Panc1 (cell line): Measurements from ENCODE around the gene EMD. TPM values are rescaled to one million over a fixed set of nuclear protein-coding genes. Genes with fewer than 3 reads are reported as not detected.

Experiments
- ATAC-seq: fragments of 200-7000 bp; cut with Tn5 transposase; 2 replicates; pipeline ENCODE4 v1.9.1; 2020; ENCODE audit warnings: mild to moderate bottlenecking, moderate library complexity
- Bru-seq: library from RNA; stranded (reverse); fragments of 400-500 nt; gene quantifications from one replicate; lab custom pipeline; 2021; lab: Mats Ljungman, UMichigan
- BruChase-seq, 2 experiments: library from RNA; stranded (reverse); fragments of 400-500 nt; gene quantifications; one replicate each; lab custom pipeline; 2021; lab: Mats Ljungman, UMichigan
- BruUV-seq: library from RNA; stranded (reverse); fragments of 400-500 nt; replicated peaks from 2 replicates; lab custom pipeline; 2021; lab: Mats Ljungman, UMichigan
- CTCF ChIA-PET: fragments of 300-600 bp; sonication (Branson Sonifier 250); formaldehyde crosslinking; loops from one replicate; lab custom pipeline; 2022; ENCODE audit warnings: antibody characterized with exemption; lab: Charles Lee
- POLR2A ChIA-PET: fragments of 300-600 bp; sonication (Branson Sonifier 250); formaldehyde crosslinking; loops from one replicate; lab custom pipeline; 2022; ENCODE audit warnings: antibody characterized with exemption; lab: Charles Lee
- DNase-seq: peaks from one replicate; pipeline ENCODE4 v3.0.0-alpha.2; 2010; ENCODE audit warnings: low read depth, low spot score
- H3K27ac ChIP-seq: 2 replicates; pipeline ENCODE4 v1.5.1; 2011; ENCODE audit warnings: mild to moderate bottlenecking, low read length, inconsistent platforms
- H3K27me3 ChIP-seq: fragments of 200-500 bp; sonication (Bioruptor generic); 2 replicates; pipeline ENCODE4 v1.6.0; 2014; ENCODE audit warnings: low read length, inconsistent platforms; ENCODE audit not compliant: control insufficient read depth, insufficient read depth
- H3K36me3 ChIP-seq: fragments of 200-500 bp; sonication (Bioruptor generic); 2 replicates; pipeline ENCODE4 v1.5.1; 2014; ENCODE audit warnings: inconsistent platforms, mild to moderate bottlenecking, low read length, moderate library complexity; ENCODE audit not compliant: control insufficient read depth, insufficient read depth
- H3K4me1 ChIP-seq: 2 replicates; pipeline ENCODE4 v1.5.1; 2011; ENCODE audit warnings: inconsistent platforms, mild to moderate bottlenecking, low read length, moderate library complexity; ENCODE audit not compliant: control insufficient read depth, insufficient read depth
- H3K4me3 ChIP-seq, 2 experiments: 2 replicates each; pipeline ENCODE4 v1.5.1; 2011 to 2012; ENCODE audit warnings: low read depth in 2 of 2, low read length in 2 of 2, mild to moderate bottlenecking in 2 of 2, inconsistent platforms in 1 of 2, moderate library complexity in 1 of 2
- H3K9me3 ChIP-seq: fragments of 200-500 bp; sonication (Bioruptor generic); 2 replicates; pipeline ENCODE4 v1.5.1; 2014; ENCODE audit warnings: low read depth, mild to moderate bottlenecking, inconsistent platforms, low read length, moderate library complexity; ENCODE audit not compliant: control insufficient read depth, insufficient read depth
- POLR2AphosphoS5 ChIP-seq: IDR thresholded peaks from 2 replicates; pipeline ENCODE4 v1.6.1; 2012; ENCODE audit warnings: mild to moderate bottlenecking, low read depth, low read length, moderate library complexity
- SIN3A ChIP-seq: IDR thresholded peaks from 2 replicates; pipeline ENCODE4 v1.6.1; 2012; ENCODE audit warnings: low read depth, mild to moderate bottlenecking, low read length, moderate library complexity, borderline replicate concordance; ENCODE audit not compliant: insufficient read depth
- TCF7L2 ChIP-seq: IDR thresholded peaks from 2 replicates; pipeline ENCODE4 v1.6.1; 2011; ENCODE audit warnings: mild to moderate bottlenecking, low read depth, low read length, inconsistent platforms
- in situ Hi-C: cut with HindIII; loops from 2 replicates; pipeline ENCODE4 v1.10.0; 2016; ENCODE audit warnings: low sequenced_read_pairs, low pct_unique_long_range_greater_than_20kb
- intact Hi-C: fragments of 100-400 bp; cut with micrococcal nuclease; formaldehyde crosslinking; loops from one replicate; pipeline ENCODE4 v1.10.0; 2022; ENCODE audit not compliant: unreplicated experiment
- long read RNA-seq: library from polyadenylated mRNA; unstranded; transcript quantifications from one replicate; pipeline ENCODE4 v2.0.0, GENCODE V29; 2021; ENCODE audit not compliant: unreplicated experiment
- polyA plus RNA-seq: library from polyadenylated mRNA; unstranded; fragments of >200 nt; gene quantifications from one replicate; pipeline ENCODE4 v1.2.1, GENCODE V29; 2012; ENCODE audit warnings: missing spikeins; ENCODE audit not compliant: insufficient read length
- total RNA-seq: library from RNA; stranded (reverse); gene quantifications from one replicate; pipeline ENCODE4 v1.2.1, GENCODE V29; 2021; ENCODE audit not compliant: unreplicated experiment
- TF ChIP-seq, protein P1 (sequence below): fragments of 450-650 bp; IDR thresholded peaks from 2 replicates; pipeline ENCODE4 v1.5.1; 2017; ENCODE audit warnings: mild to moderate bottlenecking
- TF ChIP-seq, protein P2 (sequence below), 2 experiments: IDR thresholded peaks; 2 replicates each; pipeline ENCODE4 v1.6.1; 2011 to 2012; ENCODE audit warnings: low read depth in 2 of 2, control low read depth in 1 of 2, low read length in 1 of 2, mild to moderate bottlenecking in 1 of 2, moderate library complexity in 1 of 2; ENCODE audit not compliant: insufficient read depth in 1 of 2

Gene EMD
- total RNA-seq = 178 TPM
- polyA plus RNA-seq = 209 TPM
- percentile 84 among the genes with signal in this experiment for Bru-seq, nascent RNA
- BruChase-seq, experiment 1, labeled RNA remaining after a 2-hour chase = percentile 94 among the genes with signal in this experiment
- percentile 98 among the genes with signal in this experiment for BruChase-seq, experiment 2, labeled RNA remaining after a 6-hour chase
- long read RNA-seq, transcript EMD-202 (6 exons, 1,379 nt) = major isoform, 52 of 82 reads
- long read RNA-seq, partial matches to known transcripts = 2 of 82 reads
- long read RNA-seq, other reads (novel, unspliced or antisense) = 24 of 82 reads

- BruUV-seq = no TSS peak
- in situ Hi-C loops = no loop called here
- peaks cover 40% of the 10 kb centered on the region for H3K4me1 ChIP-seq
- peak within 1 kb of the TSS; percentile 94 for H3K27ac ChIP-seq
- H3K4me3 ChIP-seq = peak within 1 kb of the TSS; percentile 91 to 94
- DNase-seq (peak; percentile 95), ATAC-seq (peak; percentile 87)
- intact Hi-C loops = no loop called here
- TF ChIP-seq, protein P1, sequence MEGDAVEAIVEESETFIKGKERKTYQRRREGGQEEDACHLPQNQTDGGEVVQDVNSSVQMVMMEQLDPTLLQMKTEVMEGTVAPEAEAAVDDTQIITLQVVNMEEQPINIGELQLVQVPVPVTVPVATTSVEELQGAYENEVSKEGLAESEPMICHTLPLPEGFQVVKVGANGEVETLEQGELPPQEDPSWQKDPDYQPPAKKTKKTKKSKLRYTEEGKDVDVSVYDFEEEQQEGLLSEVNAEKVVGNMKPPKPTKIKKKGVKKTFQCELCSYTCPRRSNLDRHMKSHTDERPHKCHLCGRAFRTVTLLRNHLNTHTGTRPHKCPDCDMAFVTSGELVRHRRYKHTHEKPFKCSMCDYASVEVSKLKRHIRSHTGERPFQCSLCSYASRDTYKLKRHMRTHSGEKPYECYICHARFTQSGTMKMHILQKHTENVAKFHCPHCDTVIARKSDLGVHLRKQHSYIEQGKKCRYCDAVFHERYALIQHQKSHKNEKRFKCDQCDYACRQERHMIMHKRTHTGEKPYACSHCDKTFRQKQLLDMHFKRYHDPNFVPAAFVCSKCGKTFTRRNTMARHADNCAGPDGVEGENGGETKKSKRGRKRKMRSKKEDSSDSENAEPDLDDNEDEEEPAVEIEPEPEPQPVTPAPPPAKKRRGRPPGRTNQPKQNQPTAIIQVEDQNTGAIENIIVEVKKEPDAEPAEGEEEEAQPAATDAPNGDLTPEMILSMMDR = no peak
- TF ChIP-seq SIN3A = peak; percentile 93; the same call in 1 of the 2 replicates
- CTCF ChIA-PET = no interaction called here
- H3K36me3 ChIP-seq = peaks cover 4% of the 10 kb centered on the region
- POLR2A ChIA-PET = interaction anchor here (1.0 kb wide), 1 partner anchor 8 kb away, joined by 4 read pairs; no protein-coding TSS in a partner anchor
- no peaks in the 10 kb centered on the region for H3K9me3 ChIP-seq
- H3K27me3 ChIP-seq = no peaks in the 10 kb centered on the region
These were observed at the start of gene EMD for GRCh38 chrX:154378799-154379568. Gene EMD (plus strand): TSS chrX:154379295. CDS start chrX:154379485, 190 bp downstream.

GRCh38 chrX:154332561-154332960, 46.5 kb upstream of the EMD start:
- H3K4me1 ChIP-seq = no peaks in the 10 kb centered on the region
- H3K27me3 ChIP-seq = no peaks in the 10 kb centered on the region
- POLR2A ChIA-PET = no interaction called here
- intact Hi-C loops = no loop called here
- CTCF ChIA-PET = no interaction called here
- in situ Hi-C loops = no loop called here
- no peaks in the 10 kb centered on the region for H3K9me3 ChIP-seq
- H3K36me3 ChIP-seq = no peaks in the 10 kb centered on the region
- no peak overlapping the region for H3K4me3 ChIP-seq
- ATAC-seq (no peak), DNase-seq (no peak)
- no TSS peak for BruUV-seq
- no peak overlapping the region for H3K27ac ChIP-seq
- TF ChIP-seq, protein P1 = no peak
- TF ChIP-seq SIN3A (no peak), POLR2AphosphoS5 (no peak), TCF7L2 (no peak)
- TF ChIP-seq, protein P2, sequence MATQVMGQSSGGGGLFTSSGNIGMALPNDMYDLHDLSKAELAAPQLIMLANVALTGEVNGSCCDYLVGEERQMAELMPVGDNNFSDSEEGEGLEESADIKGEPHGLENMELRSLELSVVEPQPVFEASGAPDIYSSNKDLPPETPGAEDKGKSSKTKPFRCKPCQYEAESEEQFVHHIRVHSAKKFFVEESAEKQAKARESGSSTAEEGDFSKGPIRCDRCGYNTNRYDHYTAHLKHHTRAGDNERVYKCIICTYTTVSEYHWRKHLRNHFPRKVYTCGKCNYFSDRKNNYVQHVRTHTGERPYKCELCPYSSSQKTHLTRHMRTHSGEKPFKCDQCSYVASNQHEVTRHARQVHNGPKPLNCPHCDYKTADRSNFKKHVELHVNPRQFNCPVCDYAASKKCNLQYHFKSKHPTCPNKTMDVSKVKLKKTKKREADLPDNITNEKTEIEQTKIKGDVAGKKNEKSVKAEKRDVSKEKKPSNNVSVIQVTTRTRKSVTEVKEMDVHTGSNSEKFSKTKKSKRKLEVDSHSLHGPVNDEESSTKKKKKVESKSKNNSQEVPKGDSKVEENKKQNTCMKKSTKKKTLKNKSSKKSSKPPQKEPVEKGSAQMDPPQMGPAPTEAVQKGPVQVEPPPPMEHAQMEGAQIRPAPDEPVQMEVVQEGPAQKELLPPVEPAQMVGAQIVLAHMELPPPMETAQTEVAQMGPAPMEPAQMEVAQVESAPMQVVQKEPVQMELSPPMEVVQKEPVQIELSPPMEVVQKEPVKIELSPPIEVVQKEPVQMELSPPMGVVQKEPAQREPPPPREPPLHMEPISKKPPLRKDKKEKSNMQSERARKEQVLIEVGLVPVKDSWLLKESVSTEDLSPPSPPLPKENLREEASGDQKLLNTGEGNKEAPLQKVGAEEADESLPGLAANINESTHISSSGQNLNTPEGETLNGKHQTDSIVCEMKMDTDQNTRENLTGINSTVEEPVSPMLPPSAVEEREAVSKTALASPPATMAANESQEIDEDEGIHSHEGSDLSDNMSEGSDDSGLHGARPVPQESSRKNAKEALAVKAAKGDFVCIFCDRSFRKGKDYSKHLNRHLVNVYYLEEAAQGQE (IDR thresholded peaks at IDR 0.05; ENCODE audit: insufficient read depth in 1 of 2, low read depth in 2 of 2, low read length in 1 of 2) = no peak
